ENCODE data around the gene ATL3.

The ATL3 gene

GRCh38 chr11:63610604-63611394 is 60.4 kb downstream of the ATL3 start:
- Histone ChIP-seq H3K4me3 (ENCODE audit: low read depth in 1 of 2, low read length in 2 of 2) (no peak overlapping the region), H3K9ac (ENCODE audit: low read depth, low read length) (no peak overlapping the region), H4K20me1 (ENCODE audit: insufficient read depth, low read length) (no peaks in the 10 kb centered on the region), H3K9me3 (ENCODE audit: insufficient read depth, low read length, severe bottlenecking) (no peaks in the 10 kb centered on the region), H3K4me2 (ENCODE audit: insufficient read depth, low read length) (no peak overlapping the region), H2AFZ (ENCODE audit: low read depth, low read length) (no peak overlapping the region), H3K27ac (ENCODE audit: low read length) (no peak overlapping the region), H3K4me1 (ENCODE audit: insufficient read depth, low read length) (no peaks in the 10 kb centered on the region), H3K79me2 (ENCODE audit: insufficient read depth, low read length) (no peaks in the 10 kb centered on the region), H3K36me3 (ENCODE audit: insufficient read depth, low read length) (no peaks in the 10 kb centered on the region), H3K27me3 (ENCODE audit: insufficient read depth, low read length, poor library complexity) (no peaks in the 10 kb centered on the region)
- ATAC-seq (ENCODE audit: insufficient read depth, low read depth) (no peak), DNase-seq (no peak)
- TF ChIP-seq CTCF (IDR thresholded peaks at IDR 0.05; ENCODE audit: borderline replicate concordance, extremely low read depth, low read length, poor library complexity, severe bottlenecking) = no peak
- no peak for TF ChIP-seq EZH2 (IDR thresholded peaks at IDR 0.05; ENCODE audit: borderline replicate concordance, low read depth, low read length, severe bottlenecking)

GRCh38 chr11:63609971-63610580 is 61.1 kb downstream of the ATL3 start:
- no peaks in the 10 kb centered on the region for H3K9me3 ChIP-seq (ENCODE audit: insufficient read depth, low read length, severe bottlenecking)
- no peak overlapping the region for H3K27ac ChIP-seq (ENCODE audit: low read length)
- ATAC-seq (ENCODE audit: insufficient read depth, low read depth) (no peak), DNase-seq (no peak)
- H3K4me2 ChIP-seq (ENCODE audit: insufficient read depth, low read length) = no peak overlapping the region
- no peaks in the 10 kb centered on the region for H3K79me2 ChIP-seq (ENCODE audit: insufficient read depth, low read length)
- H3K4me1 ChIP-seq (ENCODE audit: insufficient read depth, low read length) = no peaks in the 10 kb centered on the region
- H4K20me1 ChIP-seq (ENCODE audit: insufficient read depth, low read length) = no peaks in the 10 kb centered on the region
- no peaks in the 10 kb centered on the region for H3K27me3 ChIP-seq (ENCODE audit: insufficient read depth, low read length, poor library complexity)
- no peak overlapping the region for H3K9ac ChIP-seq (ENCODE audit: low read depth, low read length)
- no peak overlapping the region for H3K4me3 ChIP-seq (ENCODE audit: low read depth in 1 of 2, low read length in 2 of 2)
- no peak overlapping the region for H2AFZ ChIP-seq (ENCODE audit: low read depth, low read length)
- no peak for TF ChIP-seq CTCF (IDR thresholded peaks at IDR 0.05; ENCODE audit: borderline replicate concordance, extremely low read depth, low read length, poor library complexity, severe bottlenecking)
- TF ChIP-seq EZH2 (IDR thresholded peaks at IDR 0.05; ENCODE audit: borderline replicate concordance, low read depth, low read length, severe bottlenecking) = no peak
- H3K36me3 ChIP-seq (ENCODE audit: insufficient read depth, low read length) = no peaks in the 10 kb centered on the region

GRCh38 chr11:63609536-63609935 is 61.6 kb downstream of the ATL3 start:
- Histone ChIP-seq H3K79me2 (ENCODE audit: insufficient read depth, low read length) (no peaks in the 10 kb centered on the region), H3K4me2 (ENCODE audit: insufficient read depth, low read length) (no peak overlapping the region), H4K20me1 (ENCODE audit: insufficient read depth, low read length) (no peaks in the 10 kb centered on the region), H2AFZ (ENCODE audit: low read depth, low read length) (no peak overlapping the region), H3K9ac (ENCODE audit: low read depth, low read length) (no peak overlapping the region), H3K27ac (ENCODE audit: low read length) (no peak overlapping the region), H3K27me3 (ENCODE audit: insufficient read depth, low read length, poor library complexity) (no peaks in the 10 kb centered on the region), H3K36me3 (ENCODE audit: insufficient read depth, low read length) (no peaks in the 10 kb centered on the region), H3K9me3 (ENCODE audit: insufficient read depth, low read length, severe bottlenecking) (no peaks in the 10 kb centered on the region), H3K4me3 (ENCODE audit: low read depth in 1 of 2, low read length in 2 of 2) (no peak overlapping the region), H3K4me1 (ENCODE audit: insufficient read depth, low read length) (no peaks in the 10 kb centered on the region)
- ATAC-seq (ENCODE audit: insufficient read depth, low read depth) = no peak
- DNase-seq = no peak
- TF ChIP-seq EZH2 (IDR thresholded peaks at IDR 0.05; ENCODE audit: borderline replicate concordance, low read depth, low read length, severe bottlenecking) = no peak
